Measurements from ENCODE around the gene SPATA22.
"Not testable (repeated sequence)": the region's sequence is repeated elsewhere in the genome, so short reads cannot be mapped to it uniquely, and the experiment has no call there.

The SPATA22 gene

DNA sequence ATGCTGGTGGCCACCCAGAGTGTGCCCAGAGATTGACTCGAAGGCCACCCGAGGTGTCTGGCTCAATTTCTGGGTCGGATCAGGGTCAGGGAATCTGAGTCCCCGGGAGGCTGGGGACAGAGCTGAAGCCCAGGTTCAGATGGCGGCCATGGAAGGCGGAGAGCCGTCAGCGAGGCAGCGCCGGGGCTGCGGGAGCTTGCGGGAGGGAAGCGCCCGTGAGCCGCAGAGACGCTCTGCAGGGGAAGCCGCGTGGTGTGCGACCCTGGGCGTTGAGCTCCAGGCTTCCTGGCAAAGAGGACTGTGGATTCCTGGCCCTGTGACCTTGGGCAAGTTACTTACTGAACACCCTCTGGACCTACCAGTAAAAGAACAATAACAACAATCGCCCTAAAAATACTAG is 518 bp upstream of the SPATA22 start:
- DNase-seq, result no peak

DNA sequence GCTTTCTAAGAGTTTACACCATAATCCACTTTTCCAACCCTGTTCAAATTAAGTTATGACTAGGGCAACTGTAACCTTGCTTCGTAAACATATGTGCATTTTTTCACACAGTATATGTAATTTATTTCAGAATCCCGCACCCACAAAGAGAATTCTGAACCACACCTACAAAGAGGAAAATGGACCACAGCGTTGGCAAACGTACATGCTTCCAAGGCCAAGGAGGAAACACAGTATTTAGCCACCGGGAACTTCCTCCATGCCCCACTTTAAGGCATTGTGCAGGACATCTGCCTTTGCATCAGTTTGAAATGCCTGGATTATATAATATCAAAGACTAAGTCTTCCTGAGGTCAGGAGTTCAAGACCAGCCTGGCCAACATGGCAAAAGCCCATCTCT is 2.1 kb downstream of the SPATA22 start:
- DNase-seq, result no peak

DNA sequence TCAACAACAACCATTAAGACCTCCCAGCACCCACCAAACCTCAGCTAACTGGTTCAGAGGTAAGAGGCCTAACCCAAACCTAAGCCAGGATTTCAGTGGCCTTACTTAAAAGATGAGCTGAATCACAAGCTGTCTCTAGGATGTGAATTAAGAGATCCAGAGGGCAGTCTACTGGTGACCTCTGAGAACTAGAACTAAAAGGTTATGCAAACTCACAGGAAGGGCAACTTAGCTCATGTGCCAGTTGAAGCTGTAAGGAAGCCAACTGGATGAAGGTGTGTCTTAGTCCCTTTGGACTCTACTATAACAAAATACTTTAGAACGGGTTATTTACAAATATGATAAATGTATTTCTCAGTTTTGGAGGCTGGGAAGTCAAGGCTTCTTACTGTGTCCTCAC is 5.3 kb downstream of the SPATA22 start:
- DNase-seq, result not testable (repeated sequence)

DNA sequence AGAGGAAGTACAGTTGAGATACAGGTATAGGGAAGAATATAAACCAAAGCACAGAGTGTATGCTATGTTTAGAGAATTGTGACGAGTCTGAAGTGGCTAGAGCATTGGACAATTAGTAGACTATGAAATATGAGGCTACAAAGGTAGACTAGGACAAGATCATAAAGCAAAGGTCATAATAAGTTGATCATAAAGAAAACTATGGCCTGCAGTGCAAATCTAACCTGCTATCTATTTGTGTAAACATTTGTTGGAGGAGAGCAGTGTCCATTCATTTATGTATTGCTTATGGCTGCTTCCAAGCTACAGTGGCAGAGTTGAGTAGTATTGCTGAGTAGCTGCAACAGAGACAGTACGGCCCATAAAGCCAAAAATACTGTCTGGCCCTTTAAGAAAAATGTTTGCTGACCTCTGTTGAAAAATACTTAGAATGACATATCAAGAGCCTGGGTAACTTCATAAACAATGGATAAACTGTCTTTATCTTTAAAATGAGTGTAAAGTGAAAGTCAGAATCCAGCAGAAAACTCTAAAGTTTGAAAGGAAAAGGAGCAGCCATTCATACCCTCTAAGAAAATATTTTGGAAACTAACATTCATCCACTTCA is 23.5 kb downstream of the SPATA22 start:
- DNase-seq, result no peak

DNA sequence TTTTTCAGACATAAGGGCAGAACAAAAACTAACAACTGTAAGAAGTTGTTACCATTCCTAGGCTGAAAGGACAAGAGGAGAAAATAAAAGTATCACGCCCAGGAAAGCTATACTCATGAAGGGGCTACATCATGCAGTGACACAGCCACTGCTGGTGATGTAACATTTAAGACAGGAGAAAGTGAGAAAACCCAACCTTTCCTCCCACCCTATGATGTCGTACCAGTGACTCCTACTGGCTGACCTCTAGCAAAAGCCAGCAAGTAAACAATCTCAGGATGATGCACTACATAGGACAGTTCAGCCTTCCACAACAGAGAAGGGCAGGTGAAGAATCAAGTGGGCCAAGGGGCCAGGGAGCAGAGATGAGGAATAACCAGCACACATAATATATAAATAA is 24.0 kb downstream of the SPATA22 start:
- DNase-seq, result no peak

DNA sequence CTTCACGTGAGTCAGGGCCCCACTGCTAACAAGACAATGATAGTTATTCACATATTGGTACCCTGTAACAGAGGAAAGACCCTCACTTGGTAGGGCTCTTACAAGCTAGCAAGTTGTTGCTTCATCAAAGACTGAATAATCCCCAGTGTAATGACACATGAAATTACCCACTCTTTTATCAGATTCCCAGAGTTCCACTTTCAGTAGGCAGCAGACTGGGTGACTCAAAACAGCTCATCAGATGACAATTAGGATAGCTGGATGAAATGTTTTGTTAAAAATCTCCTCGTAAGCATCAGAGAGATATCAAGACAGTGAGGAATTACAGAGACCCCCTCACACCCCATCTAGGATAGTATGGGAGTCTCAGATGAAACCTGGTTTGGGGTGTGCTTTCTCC is 31.2 kb downstream of the SPATA22 start:
- no peak for DNase-seq

DNA sequence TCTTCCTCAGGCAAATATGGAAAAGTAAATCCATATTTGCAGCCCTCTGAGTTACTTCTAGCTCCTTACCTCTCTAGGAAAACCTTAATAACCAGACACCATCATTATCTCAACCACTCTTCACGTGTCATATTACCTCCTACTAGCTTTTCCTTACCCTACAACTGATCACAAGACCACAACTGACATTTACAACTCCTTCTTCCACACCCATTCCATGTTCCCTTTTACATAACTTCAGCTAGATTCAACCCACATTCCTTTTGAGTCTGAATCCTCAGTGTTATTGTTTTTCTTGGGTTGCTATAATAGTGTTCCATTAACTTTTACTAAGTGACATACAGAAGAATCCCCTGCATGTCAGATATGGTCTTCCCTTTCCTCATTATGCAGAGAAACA is 33.3 kb downstream of the SPATA22 start:
- DNase-seq, result no peak

DNA sequence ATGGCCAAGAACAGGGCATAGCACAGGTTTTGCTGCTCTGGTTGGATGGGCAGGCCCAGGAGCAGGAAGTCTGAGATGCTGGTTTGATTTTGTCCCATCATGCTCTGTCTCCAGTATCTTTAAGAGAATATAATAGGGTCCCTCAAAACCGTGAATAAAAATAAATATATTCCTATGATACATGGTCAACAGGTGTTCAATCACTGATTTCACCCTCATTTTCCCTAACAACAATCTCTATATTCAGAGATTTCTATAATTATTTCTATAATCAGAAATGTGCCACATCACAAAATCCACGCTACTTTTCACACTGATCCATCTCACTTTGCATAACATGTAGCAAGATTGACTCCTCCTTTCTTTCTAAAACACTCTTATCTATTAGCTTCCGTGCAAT is 37.9 kb downstream of the SPATA22 start, which contains the start of gene OR1E2:
TSS of gene OR1E2 (minus strand) at position 101 of the 400 bp plus-strand sequence. CDS start at position 101, 0 bp downstream.
- DNase-seq, result no peak

DNA sequence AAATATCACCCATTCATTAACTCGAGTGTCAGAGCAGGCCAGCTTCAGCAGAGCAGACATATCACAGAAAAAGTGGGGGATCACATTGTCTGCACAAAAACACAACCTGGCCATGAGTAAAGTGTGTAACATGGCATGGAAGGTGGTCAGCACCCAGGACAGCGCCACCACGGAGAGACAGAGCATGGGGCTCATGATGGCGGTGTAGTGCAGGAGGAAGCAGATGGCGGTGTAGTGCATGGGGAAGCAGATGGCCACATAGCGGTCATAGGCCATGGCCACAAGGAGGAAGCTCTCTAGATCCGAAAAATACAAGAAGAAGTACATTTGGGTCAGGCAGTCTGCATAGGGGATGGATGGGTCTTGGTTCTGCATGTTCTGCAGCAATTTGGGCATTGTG is 38.4 kb downstream of the SPATA22 start:
- DNase-seq, result not testable (repeated sequence)

DNA sequence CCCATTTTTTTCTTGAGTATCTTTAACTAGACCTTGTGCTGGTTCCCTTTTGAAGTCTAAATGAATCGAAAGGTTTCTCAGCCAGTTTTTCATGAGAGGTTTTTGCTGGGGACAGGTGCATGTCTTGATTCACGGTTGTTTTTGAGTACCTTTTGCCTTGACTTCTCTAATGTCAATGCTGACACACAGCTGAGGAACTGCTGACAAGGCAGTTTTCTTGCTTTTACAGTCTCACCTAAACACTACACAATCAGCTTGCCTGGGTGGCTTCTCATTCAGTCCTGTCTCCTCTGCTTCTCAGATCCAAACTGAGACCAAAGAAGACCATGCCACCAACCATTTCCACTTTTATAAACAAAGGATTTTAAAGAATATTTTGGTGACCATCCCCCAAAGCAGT is 53.4 kb downstream of the SPATA22 start:
- DNase-seq, result no peak

DNA sequence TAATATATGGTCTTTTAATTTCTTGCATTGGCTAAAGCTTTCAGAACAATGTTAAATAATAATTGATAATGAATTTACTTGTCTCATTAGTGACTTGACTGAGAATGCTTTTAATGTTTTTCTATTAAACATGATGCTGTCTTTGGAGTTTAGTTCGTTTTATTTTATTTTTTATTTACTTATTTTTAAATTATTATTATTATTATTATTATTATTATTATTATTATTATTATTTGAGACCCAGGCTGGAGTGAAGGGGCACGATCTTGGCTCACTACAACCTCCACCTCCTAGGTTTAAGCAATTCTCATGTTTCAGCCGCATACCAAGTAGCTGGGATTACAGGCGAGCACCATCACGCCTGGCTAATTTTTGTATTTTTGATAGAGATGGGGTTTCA is 56.0 kb downstream of the SPATA22 start:
- no peak for DNase-seq

DNA sequence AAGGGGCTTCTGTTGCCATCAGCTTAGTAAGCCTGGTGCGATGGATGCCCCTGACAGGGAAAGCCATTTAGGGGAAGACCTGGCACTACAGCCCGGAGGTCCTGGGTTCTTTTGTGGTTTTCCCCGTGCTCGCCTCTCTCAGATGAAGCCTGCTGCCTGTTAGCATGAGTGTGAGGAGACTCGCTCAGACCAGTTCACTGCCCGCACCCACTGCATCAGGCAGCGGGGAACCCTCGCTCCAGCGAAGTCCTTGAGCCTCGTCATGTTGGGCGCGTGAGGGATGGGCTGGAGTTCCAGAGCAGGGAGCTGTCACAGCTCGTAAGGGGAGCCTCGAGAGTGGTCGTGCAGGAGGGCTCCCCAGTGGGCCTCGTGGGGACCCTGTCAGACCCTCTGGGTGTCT is 59.4 kb downstream of the SPATA22 start:
- DNase-seq, result not testable (repeated sequence)

DNA sequence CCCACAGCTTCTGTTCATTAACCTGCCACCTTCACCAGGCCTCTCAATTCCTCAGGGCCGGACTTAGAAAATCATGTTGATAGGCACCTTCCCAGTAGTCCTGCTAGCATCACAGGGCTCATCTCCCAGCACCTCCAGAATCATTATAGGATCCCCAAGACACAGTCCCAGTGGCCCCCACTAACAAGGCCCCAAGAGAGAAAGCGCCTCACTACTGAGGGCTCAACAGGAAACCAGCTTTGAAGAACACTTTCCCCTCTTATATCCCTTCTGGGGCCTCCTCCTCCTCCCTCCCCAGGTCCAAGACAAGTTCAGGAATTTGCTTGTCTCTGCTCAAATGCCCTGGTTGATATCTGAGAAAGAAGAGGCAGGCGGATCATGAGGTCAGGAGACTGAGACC is 60.5 kb downstream of the SPATA22 start, which contains the start of gene OR3A3:
TSS of gene OR3A3 (plus strand) at position 301 of the 400 bp plus-strand sequence.
- DNase-seq, result no peak

DNA sequence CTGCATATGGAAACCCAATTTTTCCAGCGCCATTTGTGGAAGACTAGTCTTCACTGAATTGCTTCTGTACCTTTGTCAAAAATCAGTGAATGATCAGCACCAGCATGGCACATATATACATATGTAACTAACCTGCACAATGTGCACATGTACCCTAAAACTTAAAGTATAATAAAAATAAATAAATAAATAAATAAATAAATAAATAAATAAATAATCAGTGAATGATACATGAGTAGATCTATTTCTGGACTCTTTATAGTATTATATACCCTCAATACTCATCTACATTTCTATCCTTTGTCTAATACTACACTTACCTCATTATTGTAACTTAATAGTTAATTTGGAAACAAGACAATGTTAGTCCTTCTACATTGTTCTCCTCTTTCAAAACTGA is 67.8 kb downstream of the SPATA22 start:
- DNase-seq, result not testable (repeated sequence)

DNA sequence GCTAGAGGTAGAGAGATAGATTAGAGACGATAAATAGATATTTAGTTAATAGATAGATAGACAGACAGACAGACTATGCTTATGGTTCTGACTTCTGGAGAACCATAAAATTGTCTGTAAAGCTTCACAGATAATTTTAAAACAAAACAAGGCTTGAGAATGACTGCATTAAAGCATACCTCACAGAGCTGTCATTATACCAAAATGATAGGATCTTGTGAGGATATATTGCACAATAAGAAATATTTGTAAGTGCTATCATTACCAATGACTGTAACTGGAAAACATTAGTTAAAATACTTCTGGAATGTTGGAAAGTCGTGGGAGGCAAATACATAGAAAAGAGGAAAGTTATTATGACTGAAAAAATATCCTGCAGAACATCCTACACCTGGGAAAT is 69.8 kb downstream of the SPATA22 start:
- DNase-seq, result no peak

DNA sequence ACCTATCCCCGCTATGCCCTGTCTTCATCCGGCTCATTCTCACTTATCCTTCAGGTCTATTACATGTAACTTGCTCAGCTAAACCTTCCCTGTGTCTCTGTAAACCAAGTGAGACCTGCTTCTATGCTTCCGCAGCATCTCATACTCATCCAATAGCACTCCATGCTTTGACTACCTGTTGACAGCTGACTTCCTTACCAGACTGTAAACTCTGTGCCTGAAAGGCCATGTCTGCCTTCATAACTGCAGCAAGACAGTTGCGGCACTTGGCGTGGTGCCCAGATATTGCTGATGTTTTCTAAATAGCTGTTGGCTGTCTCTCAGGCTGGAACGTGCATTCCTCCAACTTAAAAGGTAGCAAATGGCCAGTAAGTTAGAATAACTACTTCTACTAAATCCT is 71.6 kb downstream of the SPATA22 start:
- no peak for DNase-seq

DNA sequence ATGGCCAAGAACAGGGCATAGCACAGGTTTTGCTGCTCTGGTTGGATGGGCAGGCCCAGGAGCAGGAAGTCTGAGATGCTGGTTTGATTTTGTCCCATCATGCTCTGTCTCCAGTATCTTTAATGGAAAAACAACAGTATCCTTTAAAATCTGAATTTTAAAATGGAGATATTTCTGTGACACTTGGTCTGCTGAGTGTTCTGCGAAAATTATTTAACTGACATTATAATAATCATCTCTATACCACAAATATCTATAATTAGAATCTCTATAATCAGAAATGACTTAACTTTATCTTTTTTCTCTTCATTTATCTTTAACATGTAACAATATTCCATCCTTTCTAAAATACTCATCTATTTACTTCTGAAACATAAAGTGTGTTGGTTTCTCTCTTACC is 73.3 kb downstream of the SPATA22 start, which contains the start of gene OR1E1:
TSS of gene OR1E1 (minus strand) at position 101 of the 400 bp plus-strand sequence. CDS start at position 101, 0 bp downstream.
- no peak for DNase-seq

DNA sequence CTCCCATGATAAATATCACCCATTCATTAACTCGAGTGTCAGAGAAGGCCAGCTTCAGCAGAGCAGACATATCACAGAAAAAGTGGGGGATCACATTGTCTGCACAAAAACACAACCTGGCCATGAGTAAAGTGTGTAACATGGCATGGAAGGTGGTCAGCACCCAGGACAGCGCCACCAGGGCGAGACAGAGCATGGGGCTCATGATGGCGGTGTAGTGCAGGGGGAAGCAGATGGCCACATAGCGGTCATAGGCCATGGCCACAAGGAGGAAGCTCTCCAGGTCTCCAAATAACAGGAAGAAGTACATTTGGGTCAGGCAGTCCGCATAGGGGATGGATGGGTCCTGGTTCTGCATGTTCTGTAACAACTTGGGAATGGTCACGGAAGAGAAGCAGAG is 73.8 kb downstream of the SPATA22 start:
- not testable (repeated sequence) for DNase-seq

Measured in stimulated activated naive CD4-positive, alpha-beta T cell (primary cell).